Right forelimb (tissue), 1 donor: ENCODE results near the gene PSAT1.
"Not testable (repeated sequence)": the region's sequence is repeated elsewhere in the genome, so short reads cannot be mapped to it uniquely, and the experiment has no call there.

Experiments
- DNase-seq: peaks from one replicate; pipeline ENCODE4 v3.0.0-alpha.2; 2018

Gene PSAT1

DNA sequence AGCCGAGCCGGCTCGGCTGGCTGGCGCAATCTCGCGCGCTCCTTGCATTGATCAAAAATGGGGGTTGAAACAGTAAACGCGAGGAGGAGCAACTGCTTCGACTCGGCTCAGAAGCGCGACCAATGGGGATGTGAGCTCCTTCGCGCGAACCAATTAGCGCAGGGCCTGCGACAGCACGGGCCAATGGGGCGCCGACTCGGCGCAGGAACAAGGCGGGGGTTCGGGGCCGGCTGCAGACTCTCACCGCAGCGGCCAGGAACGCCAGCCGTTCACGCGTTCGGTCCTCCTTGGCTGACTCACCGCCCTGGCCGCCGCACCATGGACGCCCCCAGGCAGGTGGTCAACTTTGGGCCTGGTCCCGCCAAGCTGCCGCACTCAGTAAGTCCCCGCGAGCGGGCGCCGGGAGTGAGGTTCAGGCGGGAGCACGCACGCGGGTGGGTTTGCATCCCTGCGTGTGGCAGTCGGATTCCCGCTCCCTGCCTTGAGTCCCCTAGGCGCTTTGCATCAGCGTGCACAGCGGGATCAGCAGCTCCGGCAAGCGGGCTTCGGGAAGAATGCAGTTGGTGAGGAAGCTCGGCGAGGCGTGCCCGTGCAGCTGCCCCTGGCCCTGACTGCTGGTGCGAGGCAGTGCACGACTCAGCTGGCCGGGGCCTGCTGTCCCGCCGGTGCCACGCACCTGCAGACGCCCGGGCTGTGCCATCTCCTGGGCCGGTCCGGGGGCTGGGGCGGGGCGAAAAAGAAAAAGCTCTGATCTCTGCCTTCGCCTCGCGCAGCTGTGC lies at the start of gene PSAT1:
PSAT1 (plus strand) TSS at position 233 of the 779 bp plus-strand sequence; CDS start at position 319, 86 bp downstream.
- DNase-seq, result peak; percentile 90

DNA sequence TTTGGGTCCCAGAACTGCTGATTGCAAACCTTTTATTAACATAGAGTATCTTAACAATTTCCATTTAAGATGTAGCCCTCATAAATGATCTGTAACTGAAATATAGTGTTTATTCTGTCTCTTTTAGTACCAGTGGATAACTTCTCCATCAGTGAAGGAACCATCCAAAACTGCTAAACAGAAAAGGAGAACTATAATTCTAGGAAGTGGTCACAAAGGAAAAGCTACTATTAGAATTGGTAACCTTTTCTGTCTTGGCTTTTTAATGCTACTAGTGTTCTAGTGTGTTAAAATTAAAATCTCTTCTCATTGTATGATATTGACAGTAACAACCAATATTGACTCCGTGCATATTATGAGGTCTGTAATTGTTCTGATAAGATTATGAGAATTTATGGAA lies 48.3 kb upstream of the PSAT1 start:
- DNase-seq, result no peak

DNA sequence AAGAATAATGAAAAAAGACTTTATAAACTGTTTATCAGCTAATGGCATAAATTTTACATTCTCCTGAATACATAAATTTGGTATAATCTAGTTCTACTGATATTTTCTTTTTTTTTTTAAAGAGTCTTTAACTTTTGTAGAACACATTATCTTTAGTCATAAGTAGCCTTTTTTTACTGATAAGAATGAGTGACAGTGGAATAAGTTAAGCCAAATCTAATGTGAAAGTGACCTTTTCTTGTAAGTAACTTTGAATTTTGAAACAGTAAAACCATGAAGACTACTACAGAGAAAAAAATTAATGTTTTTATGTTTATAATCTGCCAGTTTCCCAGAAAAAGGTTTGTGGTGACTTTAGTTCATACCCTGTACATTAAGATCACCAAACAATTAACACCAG lies 47.4 kb upstream of the PSAT1 start:
- DNase-seq, result no peak

DNA sequence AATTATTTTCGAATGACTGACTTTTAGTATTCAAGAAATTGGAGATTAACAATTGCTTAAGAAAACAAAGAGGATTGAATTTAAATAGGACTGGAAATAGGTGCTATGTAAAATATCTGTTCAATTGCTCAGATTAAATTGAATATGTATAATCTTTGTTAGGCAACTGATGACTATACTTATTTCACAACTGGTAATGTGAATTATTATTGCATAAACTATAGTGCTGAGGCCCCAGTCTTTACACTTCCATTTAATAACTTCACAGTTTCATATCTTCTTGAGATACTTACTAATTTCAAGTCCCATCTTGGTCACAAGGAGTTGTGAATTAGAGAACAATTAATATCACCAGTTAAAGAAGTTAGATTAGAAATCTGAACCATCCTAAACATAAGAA lies 44.3 kb upstream of the PSAT1 start:
- DNase-seq, result no peak

DNA sequence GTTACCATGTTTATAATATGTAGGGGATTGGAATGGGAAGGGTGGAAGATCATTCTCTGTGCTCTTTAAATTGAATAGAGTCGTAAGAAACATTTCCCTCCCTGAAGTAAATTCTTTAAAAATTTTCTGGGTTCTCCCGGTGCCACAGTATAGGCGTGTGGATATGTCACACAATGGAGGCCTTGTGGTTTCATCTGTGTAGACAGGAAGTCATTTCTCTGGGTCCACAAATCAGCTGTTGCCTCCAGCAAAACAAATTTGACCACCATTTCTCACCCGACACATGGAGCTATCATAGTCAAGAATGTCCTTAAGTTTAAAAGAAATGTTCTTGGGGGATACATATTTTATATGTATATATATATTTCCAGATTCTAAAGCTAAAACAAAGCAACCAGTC lies 43.6 kb upstream of the PSAT1 start:
- DNase-seq, result no peak

DNA sequence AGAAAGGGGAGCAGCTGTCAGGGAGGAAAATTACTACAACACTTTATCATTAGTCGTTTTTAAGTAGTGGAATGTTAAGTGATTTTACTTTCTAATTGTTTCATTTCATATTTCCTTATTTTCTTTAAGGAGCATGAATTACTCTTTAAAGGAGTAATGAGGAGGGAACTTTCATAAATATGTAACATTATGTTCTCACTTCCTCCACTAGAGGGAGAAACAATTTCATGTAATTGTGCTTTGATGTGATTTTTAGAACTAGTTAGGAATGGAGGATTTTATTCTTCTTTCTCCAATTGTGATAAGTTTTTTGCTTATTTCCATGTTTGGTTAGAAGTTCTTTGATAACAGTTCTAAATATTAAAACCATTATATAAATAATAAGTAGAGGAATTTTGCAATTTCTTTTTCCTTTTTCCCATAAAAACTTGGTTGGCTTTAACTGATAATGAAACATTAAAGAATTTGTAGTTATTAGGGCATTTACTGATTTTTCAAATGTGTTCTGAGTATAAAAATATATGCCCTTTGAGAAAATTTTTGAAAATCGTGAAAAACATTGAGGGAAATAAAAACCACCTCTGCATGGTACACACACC lies 35.4 kb upstream of the PSAT1 start:
- no peak for DNase-seq

DNA sequence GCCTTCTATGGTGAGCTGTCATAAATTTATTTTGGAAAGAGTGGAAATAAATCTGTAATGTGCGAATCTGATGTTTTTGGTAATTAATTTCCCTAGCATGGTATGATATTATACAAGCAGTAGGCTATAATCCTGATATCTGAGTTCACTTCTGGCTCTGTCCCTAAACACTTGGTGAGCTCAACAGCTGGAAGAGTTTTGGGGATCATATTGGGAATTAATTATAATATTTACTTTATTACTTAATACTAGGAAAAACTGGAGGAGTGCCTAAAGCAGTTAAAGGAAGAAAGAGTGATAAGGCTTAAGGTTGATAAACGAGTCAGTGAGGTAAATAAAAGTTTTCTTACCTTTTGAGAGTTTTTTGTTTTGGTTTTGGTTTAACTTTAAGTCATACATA lies 34.3 kb upstream of the PSAT1 start:
- DNase-seq, result no peak

DNA sequence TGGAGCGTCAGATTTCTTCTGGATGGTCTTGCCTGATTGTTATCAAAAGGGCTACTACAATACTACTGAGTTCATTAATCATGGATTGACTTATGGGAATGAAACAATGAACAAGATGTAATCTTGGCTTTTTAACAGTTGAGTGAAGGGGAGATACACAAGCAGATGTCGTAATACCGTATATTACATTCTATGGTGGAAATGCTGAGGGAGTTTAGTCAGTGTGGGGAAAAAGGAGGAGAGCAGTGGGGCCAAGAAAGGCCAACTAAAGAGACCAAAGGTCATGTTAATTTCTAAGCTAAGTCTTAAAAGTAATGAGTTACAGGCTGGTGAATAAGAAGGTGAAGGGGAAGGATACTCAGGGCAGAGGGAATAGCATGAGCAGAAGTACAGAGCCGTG lies 29.0 kb upstream of the PSAT1 start:
- no peak for DNase-seq

DNA sequence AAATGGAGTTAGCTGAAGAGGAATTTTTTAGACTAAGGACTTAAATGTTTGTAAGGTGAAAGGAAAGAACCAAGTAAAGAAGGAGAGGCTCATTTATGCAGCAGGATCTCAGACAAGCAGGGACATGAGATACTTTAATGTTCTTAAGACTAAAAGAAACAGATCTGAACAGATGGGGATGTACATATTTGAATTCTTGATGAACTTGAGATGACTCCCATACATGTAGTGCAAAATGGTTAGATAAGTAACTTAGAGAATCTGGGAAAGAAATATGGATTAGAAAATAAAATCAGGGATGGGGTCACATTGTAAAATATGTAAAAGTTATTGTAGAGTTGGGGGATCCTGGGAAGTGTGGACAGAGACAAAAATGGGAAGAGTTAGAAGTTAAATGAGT lies 27.1 kb upstream of the PSAT1 start:
- no peak for DNase-seq

DNA sequence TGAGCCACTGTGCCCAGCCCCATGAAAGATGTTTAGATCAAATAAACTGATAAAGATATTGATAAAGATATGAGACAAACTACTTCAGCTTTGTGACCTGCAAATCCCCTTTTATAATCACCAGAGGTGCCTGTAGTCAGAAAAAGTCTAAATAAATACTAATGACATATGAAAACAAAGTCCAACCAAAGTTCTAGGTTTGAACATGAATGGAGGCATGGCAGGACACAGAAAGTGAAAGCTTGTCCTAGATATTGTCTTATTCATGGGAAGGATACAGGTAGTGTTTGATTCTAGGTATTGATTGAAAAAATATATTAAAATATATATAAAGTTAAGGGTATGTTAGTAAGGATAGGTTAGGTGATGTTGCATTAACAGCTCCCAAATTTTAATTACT lies 24.6 kb upstream of the PSAT1 start:
- DNase-seq, result no peak

DNA sequence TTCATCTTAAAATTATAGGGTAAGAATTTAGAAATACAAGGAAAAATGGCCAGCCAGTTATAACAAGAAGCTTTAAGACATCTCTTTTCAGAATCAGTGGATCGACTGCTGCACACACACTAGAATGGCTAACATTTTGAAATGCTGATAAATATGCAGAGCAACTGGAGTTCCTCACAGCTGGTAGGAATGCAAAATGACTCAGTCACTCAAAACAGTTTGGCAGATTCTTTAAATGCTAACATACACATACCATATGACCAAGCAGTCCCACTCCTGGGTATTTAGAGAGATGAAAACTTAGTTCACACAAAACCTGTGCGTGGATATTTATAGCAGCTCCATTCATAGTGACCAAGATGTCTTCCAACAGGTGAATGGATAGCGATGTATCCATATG lies 23.2 kb upstream of the PSAT1 start:
- no peak for DNase-seq

DNA sequence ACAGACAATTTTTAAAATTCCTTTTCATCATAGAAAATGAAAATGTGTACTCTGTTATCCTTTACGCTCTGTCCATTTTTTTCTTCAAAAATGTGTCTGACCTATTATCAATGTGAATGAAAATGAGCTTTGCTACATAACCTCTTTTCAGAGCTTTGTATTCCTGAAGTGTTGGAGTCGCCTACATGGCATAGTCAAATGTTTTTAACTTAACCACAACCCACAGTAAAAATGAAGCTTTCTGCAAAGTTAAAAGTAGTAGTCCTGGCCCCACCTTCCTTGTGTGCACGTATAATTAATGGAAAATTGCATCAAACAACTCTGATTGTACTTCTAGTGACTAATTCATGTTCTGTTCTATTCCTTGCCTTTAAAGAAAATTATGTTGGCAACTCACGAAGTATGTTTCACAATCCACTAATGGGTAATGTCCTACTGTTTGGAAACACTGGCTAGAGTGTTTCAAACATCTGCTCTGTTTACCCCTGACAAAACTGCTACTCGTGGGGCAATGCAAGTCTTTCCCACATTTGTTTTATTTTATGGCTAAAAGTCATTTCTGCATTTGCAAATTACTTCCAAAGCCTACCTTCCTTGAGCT lies 18.6 kb upstream of the PSAT1 start:
- DNase-seq, result no peak

DNA sequence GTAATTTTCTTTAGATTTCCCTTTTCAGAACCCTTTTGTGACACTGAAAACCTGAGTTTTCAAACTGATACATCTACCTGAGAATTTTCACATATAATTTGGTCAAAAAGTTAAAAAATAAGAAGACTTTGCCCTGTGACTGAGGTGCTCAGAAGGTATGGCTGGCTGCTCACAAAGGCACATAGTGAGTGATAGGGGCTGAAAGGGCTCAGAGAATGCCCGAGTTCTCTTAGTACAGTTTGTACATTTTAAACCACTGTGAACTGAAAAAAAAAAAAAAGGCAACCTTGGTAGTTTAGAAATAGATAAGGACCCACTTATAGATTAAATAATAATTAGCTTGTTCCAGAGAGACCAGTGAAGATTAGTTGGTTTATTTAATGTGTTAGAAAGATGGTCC lies 18.1 kb upstream of the PSAT1 start:
- DNase-seq, result no peak

DNA sequence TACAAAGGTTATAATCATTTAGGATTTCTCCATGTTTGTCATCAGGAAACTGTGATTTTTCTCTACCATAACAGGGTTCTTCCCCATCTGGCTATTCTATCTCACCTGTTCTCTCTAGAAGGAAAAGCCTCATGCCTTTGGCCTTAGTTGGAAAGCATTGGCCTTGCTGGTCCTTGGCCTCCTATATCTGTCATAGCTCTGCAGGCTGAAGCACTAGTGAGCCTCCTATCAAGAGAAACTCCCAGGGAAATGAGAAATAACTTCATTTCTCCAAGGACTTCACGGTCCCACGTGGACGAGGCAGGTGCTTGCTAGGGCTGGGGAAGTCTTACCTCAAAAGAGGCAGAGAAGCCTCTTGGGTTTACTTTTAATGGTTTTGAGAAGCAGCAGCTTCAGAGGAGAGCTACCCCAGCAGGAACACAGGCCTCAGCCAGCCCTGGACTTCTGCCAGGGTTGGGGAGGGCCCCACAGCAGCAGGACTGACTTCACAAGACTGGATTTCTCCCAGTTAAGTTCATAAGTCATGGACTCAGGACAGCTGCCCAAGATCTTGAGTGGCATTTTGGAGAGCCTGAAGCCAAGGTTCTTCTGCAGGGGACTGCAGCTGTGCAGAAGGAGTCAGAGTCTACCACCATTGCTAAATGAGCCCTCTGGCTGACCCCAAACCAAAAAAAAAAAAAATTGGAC lies 15.8 kb upstream of the PSAT1 start:
- peak; percentile 85 for DNase-seq

DNA sequence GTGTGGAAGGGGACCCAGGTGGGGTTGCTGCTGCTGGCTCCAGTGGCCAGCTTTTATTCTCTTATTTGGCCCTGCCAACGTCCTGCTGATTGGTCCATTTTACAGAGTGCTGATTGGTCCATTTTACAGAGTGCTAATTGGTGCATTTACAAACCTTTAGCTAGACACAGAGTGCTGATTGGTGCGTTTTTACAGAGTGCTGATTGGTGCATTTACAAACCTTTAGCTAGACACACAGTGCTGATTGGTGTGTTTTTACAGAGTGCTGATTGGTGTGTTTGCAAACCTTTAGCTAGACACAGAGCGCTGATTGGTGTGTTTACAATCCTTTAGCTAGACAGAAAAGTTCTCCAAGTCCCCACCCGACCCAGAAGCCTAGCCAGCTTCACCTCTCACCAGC lies 12.7 kb upstream of the PSAT1 start:
- not testable (repeated sequence) for DNase-seq

DNA sequence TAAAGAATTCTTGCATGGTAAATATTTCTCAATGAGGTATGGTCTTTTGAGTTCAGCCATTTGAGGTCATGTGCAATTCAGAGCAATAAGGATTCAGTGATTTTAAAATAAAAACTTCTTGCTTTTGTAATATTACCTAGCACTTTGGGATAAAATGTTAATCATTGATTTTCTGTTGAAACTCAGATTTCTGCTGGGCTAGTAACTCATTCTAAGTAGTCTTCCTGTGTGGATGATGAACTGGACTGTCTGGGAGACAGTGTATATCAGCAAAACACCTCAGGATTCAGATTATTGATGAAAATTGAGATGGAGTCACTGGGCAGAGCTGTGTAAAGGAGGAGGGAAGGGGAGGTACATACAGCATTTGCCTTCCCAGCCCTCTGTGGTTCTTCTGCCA lies 10.8 kb upstream of the PSAT1 start:
- no peak for DNase-seq

DNA sequence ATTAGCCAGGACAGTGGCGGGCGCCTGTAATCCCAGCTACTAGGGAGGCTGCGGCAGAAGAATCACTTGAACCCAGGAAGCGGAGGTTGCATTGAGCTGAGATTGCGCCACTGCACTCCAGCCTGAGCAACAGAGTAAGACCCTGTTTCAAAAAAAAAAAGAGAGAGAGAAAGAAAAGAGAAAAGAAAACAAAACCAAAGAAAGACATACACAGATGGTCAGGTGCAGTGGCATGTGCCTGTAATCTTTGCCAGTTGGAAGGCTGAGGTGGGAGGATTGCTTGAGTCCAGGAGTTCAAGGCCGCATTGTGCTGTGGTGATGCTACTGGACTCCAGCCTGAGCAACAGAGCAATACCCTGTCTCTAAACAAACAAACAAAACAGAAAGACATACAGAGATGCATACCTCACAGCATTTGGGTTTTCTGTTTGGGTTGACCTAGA lies 10.0 kb upstream of the PSAT1 start:
- DNase-seq, result no peak

DNA sequence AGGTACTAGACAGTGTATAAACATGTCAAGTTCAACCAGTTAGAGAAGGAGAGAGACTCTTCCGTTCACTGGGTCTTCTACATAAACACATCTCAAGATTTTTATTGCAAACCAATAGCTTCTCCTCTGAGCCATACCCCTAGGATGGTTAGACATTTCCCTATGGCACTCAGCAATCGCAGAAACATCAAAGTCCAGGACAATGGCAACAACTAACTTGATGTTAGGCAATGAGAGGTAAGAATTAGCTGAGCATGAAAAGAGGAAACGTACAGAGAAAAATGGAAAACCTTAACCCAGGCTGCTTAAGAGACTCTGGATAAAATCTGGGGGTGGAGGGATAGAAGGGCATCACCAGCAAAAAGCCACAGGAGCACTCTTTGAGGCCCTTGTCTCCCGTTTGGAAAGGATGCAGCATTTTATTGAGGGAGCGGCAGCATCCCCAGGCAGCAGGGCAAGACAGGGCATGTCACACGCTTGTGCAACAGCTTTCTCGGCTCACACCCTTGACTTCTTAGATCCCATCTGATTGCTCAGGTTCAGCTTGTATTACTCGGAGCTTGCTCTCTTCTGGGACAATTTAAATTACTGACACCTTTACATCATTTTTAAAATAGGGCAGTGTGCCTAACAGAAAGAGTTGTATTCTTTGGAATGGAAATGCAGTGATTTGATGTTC lies 8.6 kb upstream of the PSAT1 start:
- DNase-seq, result no peak

DNA sequence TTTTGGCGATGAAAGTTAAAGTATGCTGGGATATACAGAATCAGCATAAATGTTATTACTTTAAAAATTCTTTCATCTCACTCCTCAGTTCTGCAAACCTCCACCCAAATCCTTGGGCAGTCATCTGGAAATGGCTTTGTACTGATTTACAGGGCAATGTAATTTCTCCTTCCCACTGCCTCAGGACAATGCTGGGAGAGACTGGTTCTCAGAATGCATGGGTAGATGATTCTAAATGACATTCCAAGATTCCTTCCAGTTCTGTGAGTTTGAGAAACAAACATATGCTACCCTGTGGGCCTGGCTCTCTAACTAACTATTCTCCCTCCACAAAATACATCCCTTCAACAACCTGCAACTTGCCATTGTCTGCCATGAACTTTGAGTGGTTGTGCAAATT lies 7.5 kb upstream of the PSAT1 start:
- no peak for DNase-seq

DNA sequence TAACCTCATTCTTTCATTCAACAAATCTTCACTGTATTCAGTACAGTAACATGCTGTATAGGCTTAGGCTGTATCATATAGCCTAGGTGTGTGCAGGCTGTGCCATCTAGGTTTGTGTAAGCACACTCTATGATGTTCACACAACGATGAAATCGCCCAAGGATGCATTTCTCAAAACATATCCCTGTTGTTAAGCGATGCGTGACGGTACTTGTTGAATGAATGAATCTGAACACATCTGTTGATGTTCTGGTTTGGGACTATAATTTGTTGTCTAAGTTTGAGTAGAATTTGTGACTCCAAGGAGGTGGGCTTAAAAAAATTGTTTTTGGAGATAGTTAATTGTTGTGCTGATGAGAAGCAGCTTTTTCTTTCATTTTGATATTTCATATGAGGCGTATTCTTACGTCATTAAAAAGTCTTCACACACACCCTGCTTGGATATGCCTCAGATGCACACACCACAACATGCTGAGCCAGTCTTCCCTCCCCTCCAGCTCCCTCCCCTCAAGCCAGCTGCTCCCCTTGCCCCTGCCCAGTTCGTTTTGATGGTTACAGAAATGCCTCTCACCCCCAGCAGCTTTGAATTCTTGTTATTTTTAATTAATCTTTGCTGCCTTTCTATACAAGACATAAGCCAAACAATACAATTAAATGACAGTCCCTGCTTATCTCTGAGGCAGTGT lies 5.5 kb upstream of the PSAT1 start:
- no peak for DNase-seq

DNA sequence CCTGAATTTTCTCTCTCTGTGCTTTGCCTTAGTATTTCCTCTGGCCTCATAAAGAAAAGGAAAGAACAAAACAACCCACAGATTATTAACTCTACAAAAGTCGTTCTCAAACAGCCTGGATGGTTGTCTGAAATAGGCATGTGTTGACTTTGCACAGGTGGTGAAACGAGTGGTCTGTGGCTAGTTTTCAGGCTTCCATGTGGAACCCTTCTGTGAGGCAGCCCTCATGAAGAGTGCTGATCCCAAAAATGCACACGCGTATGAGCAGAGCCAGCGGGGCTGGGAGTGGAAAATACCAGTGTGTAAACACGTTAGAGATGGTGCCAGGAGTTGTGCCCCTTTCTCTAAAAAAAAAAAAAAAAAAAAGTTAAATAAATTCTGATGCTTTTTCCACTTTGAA lies 4.9 kb upstream of the PSAT1 start:
- no peak for DNase-seq

DNA sequence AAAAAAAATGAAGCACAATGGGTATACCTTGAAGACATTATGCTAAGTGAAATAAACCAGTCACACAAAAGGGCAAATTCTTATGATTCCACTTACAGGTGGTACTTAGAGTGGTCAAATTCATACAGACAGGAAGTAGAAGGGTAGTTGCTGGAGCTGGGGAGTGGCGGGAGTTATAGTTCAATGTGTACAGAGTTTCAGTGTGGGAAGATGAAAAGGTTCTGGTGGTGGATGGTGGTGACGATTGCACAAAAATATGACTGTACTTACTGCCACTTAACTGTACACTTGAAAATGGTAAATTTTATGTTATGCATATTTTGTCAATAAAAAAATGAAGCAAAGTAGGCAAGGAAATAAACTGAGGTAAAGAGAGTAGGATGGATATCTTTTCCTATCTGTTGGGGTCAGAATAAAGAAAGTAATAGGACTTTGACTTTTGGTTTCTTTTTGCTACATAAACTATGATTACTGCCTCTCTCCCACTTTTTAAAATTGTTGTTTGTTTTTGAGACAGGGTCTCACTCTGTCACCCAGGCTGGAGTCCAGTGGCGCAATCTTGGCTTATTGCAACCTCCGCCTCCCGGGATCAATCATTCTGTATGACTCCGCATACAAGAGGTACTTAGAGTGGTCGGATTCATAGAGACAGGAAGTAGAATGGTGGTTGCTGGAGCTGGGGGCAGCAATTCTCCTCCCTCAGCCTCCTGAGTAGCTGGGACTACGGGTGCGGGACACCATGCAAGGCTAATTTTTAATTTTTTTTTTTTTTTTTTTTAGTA lies 4.0 kb upstream of the PSAT1 start:
- DNase-seq, result no peak
